AG09319 (cell line): ENCODE measurements around the gene PPM1D.
A peak's percentile ranks its signal among the peaks of the same experiment; 100 is the strongest.

Experiments used
- DNase-seq: peaks from one replicate; pipeline ENCODE4 v3.0.0-alpha.2; 2010; ENCODE audit warnings: low read depth; ENCODE audit errors: extremely low read depth
- CTCF ChIP-seq: IDR thresholded peaks from 2 replicates; pipeline ENCODE4 v1.5.1; 2011; ENCODE audit warnings: low read depth, mild to moderate bottlenecking, inconsistent platforms, low read length, moderate library complexity

Gene PPM1D

GRCh38 chr17:60676758-60677307 lies 76.8 kb downstream of the PPM1D start:
- DNase-seq, result no peak
- no peak for TF ChIP-seq CTCF

- peak; percentile 97 for DNase-seq
- TF ChIP-seq CTCF, result no peak
Observed at GRCh38 chr17:60677308-60678117, 77.5 kb downstream of the PPM1D start, which contains the start of gene BCAS3. BCAS3 (plus strand) TSS chr17:60677851.

- no peak for DNase-seq
- TF ChIP-seq CTCF, result no peak
Observed at GRCh38 chr17:60678118-60678444, 78.1 kb downstream of the PPM1D start.

- no peak for TF ChIP-seq CTCF
- no peak for DNase-seq
Observed at GRCh38 chr17:60679287-60679686, 79.3 kb downstream of the PPM1D start.

- TF ChIP-seq CTCF, result no peak
- no peak for DNase-seq
Observed at GRCh38 chr17:60680754-60681153, 80.8 kb downstream of the PPM1D start.

- TF ChIP-seq CTCF, result no peak
- DNase-seq, result no peak
Observed at GRCh38 chr17:60685437-60685836, 85.4 kb downstream of the PPM1D start.

GRCh38 chr17:60695960-60696359 lies 96.0 kb downstream of the PPM1D start:
- DNase-seq, result no peak
- TF ChIP-seq CTCF, result no peak
